Measurements from ENCODE around the gene CTSD.

The CTSD gene

GRCh38 chr11:1782831-1783724, 19.4 kb upstream of the CTSD start:
- DNase-seq (ENCODE audit: low spot score) = no peak

- no peak for DNase-seq (ENCODE audit: low spot score)
Measured at GRCh38 chr11:1782031-1782590, 18.4 kb upstream of the CTSD start.

GRCh38 chr11:1781593-1781975, 17.9 kb upstream of the CTSD start:
- DNase-seq (ENCODE audit: low spot score) = no peak

- DNase-seq (ENCODE audit: low spot score) = no peak
Measured at GRCh38 chr11:1780700-1781592, 17.2 kb upstream of the CTSD start.

GRCh38 chr11:1779806-1780699, 16.3 kb upstream of the CTSD start:
- DNase-seq (ENCODE audit: low spot score) = no peak

- no peak for DNase-seq (ENCODE audit: low spot score)
Measured at GRCh38 chr11:1779034-1779805, 15.5 kb upstream of the CTSD start.

GRCh38 chr11:1778141-1778911, 14.6 kb upstream of the CTSD start:
- DNase-seq (ENCODE audit: low spot score) = no peak

GRCh38 chr11:1777737-1778136, 14.0 kb upstream of the CTSD start:
- no peak for DNase-seq (ENCODE audit: low spot score)

- DNase-seq (ENCODE audit: low spot score) = no peak
Measured at GRCh38 chr11:1776944-1777715, 13.4 kb upstream of the CTSD start.

- no peak for DNase-seq (ENCODE audit: low spot score)
Measured at GRCh38 chr11:1776331-1776851, 12.7 kb upstream of the CTSD start.

GRCh38 chr11:1774886-1775285, 11.2 kb upstream of the CTSD start:
- no peak for DNase-seq (ENCODE audit: low spot score)

- no peak for DNase-seq (ENCODE audit: low spot score)
Measured at GRCh38 chr11:1773994-1774550, 10.3 kb upstream of the CTSD start.

GRCh38 chr11:1773131-1773993, 9.6 kb upstream of the CTSD start:
- DNase-seq (ENCODE audit: low spot score) = no peak

- peak; percentile 59 for DNase-seq (ENCODE audit: low spot score)
Measured at GRCh38 chr11:1772270-1773130, 8.8 kb upstream of the CTSD start.

GRCh38 chr11:1771700-1772099, 8.0 kb upstream of the CTSD start:
- no peak for DNase-seq (ENCODE audit: low spot score)

GRCh38 chr11:1771273-1771672, 7.5 kb upstream of the CTSD start:
- no peak for DNase-seq (ENCODE audit: low spot score)

GRCh38 chr11:1770528-1770927, 6.8 kb upstream of the CTSD start:
- no peak for DNase-seq (ENCODE audit: low spot score)

Data from CD4-positive, alpha-beta T cell treated with Interleukin-15 for 4 hours (primary cell).